HG03108 (cell line): ENCODE measurements around the gene USP24.
"Not testable (repeated sequence)": the region's sequence is repeated elsewhere in the genome, so short reads cannot be mapped to it uniquely, and the experiment has no call there.

Experiments used
- ATAC-seq: cut with Tn5 transposase; IDR thresholded peaks from one replicate; pipeline ENCODE4 v1.9.1; 2021; ENCODE audit warnings: moderate library complexity; ENCODE audit not compliant: unreplicated experiment

USP24 gene

DNA sequence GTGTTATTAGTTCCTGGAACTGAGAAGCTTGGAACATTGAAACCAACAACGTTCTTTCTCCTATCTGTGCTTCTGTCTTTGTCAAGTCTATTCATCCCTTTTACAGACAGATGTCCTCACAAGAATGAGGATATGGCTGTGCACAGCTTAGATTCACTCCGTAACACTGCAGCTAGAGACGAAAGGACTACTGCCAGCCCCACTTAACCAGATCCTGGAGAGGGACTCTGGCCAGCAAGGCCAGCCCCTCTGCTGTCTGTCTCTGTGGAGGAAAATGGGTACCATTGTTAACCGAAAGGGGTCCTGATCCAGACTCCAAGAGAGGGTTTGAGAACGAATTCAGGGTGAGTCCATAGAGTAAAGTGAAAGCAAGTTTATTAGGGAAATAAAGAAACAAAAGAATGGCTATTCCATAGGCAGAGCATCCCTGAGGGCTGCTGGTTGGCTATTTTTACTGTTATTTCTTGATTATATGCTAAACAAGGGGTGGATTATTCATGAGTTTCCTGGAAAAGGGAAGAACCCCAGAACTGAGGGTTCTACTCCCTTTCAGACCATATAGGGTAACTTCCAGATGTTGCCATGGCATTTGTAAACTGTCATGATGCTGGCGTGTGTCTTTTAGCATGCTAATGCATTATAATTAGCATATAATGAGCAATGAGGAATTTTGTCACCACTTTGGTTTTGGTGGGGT, 17.4 kb upstream of the USP24 start:
- ATAC-seq = no peak

DNA sequence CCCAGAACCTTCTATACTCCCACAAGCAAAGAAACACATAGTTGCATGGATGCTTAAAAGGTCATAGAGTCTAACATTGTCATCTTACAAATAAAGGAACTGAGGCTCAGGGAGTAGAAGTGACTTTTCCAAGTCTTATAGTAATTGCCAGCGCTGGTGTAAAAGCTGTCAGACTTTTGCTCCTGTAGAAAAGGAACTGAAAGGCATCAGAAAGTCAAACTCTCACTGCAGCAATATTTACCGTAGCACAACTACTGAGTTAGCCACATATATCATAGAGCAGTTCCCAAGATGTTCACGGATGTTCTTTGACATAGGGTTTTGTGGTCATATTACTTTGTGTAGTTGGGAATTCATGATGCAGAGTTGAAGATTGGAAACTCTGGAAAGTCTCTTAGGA, 16.6 kb upstream of the USP24 start:
- no peak for ATAC-seq

DNA sequence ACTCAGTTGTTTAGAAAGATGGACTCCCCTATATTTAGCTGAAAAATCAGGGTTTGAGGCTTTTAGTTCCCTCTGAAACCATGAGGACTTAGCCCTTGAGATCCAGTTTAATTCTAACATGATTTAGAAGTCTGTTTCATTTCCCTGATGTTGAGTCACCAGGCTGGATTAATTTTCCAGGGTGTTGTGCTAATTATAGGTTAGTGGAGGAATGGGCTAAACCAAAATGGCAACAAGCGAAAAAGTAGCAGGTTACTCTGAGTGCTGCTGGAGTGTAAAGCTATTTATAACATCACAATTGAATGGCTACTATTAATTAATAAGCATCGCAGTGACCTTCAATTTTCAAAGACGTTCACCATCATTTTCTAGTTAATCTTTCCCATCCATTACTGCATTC, 15.5 kb upstream of the USP24 start:
- ATAC-seq = no peak

DNA sequence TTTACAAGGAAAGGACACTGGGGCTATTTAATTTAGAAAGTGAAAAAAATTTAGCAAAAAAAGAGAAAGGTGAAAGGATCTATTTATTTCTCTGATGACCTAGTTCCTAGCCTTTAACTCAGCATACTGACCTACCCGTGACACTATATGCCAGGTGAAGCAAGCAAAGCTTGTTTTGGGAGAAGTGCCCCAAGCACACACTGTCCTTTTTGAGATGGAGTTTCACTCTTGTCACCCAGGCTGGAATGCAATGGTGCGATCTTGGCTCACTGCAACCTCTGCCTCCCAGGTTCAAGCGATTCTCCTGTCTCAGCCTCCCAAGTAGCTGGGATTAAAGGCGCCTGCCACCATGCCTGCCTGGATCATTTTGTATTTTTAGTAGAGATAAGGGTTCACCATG, 14.6 kb upstream of the USP24 start:
- not testable (repeated sequence) for ATAC-seq

DNA sequence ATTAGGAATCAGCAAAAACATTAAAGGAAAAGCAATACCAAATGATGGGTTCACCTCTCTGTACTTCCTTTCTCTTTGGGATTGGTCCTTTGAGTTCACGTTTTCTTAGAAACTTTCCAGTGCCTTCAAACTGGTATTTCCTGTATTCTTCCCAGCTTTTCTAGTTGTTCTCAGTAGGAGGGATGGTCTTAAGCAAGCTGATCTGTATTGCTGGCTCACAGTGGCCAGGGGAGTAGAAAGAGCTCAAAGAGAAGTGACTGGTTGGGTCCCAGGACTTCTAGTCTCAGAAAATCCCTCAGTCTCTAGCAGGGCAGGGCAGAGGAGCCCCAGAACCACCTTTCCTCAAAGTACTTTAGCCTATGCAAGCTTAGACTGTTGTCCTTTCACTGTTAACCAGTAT, 10.1 kb upstream of the USP24 start:
- ATAC-seq = no peak

DNA sequence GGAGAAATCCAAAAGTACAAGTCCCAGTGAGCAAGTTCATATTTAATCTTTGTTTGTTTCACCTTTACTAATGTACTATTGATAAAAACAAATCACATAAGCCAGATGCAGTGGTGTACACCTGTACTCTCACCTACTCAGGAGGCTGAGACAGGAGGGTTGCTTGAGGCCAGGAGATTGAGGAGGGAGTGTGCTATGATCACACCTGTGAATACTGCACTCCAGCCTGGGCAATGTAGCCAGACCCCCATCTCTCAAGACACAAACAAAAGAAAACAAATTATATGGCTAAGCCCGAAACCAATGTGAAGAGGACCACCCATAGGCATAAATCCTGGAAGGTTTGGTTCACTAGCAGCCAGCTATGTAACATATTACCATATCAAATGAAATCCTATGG, 9.6 kb upstream of the USP24 start:
- ATAC-seq = no peak

DNA sequence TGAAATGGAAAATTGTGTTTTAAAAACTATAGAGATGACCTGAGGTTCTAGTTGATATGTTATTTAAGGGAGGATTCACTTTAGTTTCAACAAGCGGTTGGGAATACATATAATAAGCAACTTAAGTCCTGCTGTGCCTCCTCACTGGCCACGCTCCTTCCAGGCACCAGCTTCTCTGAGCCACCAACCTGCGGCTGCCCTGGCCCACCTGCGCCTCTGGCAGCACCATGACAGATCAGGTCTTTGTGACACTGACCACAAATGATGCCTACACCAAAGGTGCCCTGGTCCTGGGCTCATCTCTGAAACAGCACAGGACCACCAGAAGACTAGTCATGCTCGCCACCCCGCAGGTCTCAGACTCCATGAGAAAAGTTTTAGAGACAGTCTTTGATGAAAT, 7.0 kb upstream of the USP24 start:
- ATAC-seq = no peak

DNA sequence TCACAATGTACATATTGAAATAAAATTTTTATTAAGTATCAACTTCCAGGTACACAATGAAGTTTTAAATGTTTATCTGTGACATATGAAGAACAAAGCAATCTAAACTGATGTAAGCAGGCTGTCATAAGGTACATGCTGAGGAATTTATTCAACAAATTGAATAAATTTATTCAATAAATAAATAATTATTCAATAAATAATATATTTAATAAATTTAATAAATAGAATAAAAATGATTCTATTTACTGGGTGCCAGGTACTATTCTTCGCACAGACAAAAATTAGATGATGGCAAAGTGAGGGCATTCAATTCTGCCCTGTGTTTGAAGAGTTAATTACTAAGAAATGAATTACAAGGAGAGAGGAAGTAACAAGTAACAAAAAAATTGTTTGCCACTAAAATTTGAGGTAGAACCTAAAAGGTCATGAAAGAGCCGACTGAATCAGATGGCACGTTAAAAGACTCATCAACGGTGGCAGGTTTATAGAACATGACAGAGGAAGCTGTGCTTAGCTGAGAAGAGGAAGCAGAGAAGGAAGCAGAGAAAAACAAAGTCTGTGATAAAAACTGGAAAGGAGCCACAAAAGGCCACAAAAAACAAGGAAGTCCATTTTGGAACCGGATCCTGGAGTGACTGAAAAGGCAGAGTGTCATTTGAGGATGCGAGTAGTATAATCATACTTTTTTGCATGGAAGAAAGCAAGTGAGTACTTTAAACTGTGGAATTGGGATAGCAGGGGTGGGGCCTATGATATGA, 2.2 kb upstream of the USP24 start:
- no peak for ATAC-seq

DNA sequence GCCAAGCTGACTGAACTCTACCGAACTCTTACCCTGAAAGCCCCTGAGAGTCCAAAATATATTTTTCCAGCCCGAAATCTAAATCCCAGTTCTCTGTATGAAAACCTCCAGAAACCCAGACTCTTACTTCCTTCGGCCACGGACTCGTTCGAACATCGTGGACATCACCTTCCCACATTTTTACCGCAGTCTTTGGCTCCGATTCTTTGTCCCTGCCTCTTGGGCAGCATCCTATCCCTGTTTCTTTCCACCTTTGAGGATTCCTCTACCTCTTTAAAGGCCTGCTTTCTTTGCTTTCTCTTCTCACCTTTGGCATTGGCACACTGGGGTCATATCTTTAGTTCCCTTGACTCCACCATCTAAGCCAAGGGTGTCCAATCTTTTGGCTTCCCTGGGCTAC, 932 bp upstream of the USP24 start:
- ATAC-seq = no peak

DNA sequence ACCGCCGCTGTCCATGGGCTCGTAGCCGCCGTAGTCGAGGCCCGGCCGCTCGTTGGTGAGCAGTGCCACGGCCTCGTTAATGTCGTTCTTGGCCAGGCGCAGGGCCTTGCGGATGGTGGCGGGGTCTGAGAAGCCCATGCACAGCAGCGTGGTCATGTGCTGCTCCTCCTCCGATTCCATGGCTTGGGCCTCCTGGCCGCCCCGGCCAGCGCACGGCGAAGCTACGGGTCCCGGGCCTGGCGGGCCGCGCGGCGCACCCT, 300 bp downstream of the USP24 start:
- ATAC-seq = peak; percentile 11

DNA sequence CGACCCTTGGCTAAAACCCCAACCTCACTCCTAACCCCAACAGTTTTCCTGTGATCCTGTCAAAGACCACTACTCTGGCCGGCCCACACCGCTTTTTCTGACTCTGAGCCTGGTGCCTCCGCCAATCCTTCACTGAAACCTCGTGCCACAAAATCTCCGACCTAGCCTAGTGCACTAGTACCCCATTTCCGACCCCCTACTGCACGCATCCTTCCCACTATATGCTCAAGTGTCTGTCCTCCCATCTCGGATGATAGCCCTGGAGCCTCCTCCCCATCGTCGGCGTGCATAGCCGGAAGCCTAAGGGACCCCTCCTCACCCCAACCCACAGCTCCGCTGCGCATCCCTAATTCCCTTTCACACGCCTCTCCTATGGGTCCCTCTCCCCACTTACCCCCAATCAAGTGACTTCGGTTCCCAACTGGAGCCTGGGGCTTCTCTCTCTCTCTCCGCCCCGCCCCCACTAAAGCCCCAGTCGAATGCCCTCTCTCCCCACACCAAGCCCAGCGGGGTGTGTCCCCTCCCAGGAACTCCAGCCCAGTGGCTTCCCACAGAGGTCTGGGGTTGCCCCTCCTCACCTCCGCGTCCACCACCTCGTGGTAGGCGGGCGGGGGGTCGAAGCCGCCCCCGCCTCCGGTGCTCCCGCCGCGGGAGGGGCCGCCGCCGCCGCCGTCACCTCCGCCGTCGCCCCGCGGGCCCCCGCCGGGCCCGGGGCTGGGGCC, 791 bp downstream of the USP24 start:
- ATAC-seq = peak; percentile 31

DNA sequence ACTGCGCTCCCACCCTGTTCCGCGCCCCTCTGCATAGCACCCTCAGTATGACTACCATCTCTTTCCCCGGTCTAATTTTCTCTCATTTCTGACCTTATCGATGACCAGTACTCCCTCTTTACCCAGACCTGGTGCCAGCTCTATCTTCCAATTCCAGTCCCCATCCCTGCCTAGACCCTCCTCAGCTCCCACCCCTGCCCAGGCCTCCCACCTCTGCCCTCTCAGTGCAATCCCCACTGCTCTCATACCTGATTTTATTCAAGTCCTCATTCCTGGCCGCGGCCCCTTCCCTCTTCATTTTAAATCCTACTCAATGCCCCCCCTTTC, 1.3 kb downstream of the USP24 start:
- ATAC-seq = no peak

DNA sequence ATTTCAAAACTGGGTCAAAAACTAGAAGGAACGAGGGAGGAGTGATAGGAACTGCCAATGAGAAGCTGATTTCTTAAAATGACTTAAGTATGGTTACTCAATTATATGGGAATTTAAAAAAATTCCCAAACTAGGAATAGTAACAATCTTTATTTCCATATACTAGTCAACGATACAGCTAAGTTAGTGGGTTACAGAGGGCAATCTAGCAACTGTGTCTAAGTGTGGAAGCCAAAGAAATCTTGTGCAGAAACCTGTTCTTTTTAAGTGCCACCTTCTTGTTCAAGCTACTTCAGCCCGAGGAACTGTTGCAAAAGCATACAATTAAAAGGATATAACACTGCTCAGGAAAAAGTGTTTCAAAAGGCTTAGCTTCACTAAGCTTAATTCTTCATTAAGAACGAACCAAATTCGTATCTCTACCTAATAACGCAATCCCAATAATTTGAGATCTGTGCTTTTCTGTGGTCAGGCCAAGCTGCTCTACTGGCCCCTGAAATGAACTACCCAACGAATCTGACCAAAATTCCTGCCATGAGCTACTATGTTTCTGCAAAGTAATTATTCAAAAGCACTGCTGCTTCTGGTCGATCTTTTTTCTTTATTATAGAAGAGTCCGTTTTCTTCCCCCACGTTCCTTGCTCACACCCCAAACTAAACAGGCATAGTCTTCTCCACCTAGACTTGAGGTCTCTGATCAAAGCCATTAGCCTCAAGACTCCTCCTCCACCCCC, 1.8 kb downstream of the USP24 start:
- no peak for ATAC-seq

DNA sequence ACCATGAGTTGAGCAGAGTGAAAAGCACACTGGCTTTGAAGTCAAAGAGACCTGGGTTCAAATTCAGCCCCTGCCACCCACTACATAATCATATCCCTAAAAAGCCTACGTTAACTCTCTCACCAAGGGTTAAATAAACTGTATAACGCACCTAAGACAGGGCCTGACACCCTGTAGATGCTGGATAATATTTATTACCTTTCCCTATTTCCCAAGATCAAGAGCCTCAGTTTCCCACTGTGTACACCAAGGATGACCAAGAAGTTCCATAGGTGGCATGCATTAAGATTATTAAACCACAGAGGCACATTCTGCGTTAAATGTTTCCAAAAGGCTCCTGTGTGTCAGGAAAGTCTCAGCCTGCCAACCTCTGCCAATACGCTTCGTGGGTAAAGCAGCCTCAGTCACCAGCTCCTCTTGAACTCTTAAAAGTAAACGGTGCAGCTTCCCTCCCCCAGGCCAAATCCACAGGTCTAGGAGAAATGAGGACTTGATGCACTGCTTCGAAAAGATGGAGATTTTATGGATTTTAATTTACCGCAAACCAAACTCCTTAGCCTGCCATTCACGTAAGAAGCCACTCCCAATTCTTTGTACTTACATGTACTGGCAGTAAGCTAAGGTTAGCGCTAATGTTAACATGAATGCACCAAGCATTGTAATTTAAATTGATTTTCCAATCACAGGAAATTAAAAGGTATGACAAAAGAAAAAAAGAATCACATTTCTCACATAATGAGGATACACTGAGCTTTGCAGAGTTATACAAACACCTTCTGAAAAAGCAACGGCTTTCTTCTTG, 2.6 kb downstream of the USP24 start:
- ATAC-seq = no peak

DNA sequence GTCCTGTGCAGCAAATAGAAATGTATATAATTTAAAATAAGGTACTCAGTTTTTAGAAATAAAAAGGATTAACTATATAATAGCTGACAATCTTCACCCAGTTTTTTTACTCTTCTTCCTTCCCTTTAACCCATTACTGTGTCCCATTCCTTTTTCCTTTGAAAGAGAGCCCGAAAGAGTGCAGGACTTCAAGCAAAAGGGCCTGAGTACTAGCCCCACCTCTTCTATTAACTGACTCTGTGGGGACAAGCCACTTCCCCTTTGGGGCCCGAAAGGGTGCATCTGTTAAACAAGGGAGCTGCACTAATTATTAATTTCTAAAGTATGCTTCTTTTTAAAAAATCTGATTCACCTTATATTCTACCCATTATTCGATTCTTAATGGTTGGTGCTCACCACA, 3.3 kb downstream of the USP24 start:
- peak; percentile 26 for ATAC-seq

DNA sequence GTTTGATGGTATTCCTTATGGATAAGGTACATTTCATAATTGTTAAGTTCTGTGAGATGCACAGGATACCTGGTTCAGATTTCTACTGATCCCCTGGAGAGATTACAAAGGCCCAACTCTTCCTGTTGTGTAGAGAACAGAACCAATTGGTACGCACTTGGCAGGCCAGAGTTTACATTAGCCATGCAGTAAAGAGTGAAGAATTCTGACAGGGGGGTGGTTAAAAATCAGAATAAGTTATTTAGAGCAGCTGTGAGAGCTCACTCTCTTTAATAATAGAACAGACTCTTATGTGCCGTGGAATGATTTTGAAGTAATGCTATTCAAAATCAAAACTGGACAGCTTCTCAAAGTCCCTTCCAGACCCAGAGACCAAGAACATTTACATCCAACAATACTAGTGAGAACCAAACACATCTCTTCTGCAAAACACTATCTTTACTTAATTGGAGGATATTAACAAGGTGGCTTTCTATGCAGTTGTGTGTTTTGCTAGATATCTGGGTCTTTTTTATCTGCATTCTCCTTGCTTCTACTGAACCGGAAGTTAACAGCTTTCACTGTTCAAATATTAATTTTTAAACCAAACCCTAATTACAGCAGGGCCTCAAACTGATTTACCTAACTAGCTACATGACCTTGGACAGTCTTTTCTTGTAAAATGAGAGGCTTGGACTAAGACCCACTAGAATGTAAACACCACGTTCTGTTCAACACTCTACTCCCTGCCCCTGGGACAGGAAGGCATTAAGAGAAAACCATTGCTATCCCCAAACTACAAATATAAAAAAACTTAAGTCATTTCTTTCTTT, 4.0 kb downstream of the USP24 start:
- no peak for ATAC-seq

DNA sequence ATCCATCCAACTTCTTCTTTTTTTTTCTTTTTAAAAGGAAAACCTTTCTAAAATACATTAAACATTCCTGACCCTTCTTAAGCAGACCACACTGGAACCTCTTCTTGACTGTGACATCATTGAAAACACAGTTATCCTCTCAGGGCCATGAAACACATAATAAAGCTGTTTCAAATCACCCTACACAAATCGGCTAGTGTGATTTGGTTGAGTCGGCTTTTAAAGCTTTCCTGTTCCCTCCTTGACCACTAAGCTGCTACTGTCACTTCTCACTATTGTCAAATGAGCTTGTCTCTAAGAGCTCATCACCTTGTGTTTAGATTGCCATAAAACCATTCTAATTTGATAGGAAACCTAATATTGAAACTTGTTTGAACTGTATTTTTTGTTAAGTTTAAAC, 5.9 kb downstream of the USP24 start:
- no peak for ATAC-seq

DNA sequence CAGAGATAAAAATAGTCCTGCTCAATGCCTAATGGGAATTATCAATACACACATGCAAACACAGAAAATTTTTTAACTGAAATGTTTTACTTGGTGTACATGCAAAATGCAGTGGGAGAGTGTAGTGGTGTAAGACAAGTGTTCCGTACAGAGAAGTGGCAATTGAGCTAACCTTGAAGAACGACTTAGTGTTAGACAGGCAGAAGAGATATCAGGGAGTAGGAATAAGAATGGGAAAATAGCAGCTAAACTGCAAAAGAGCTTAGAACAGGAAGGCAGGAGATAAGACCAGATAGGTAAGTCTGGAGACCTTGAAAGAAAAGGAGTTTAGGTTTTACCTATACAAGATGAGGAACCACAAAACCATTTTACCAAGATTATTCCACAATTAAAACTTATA, 9.0 kb downstream of the USP24 start:
- no peak for ATAC-seq

DNA sequence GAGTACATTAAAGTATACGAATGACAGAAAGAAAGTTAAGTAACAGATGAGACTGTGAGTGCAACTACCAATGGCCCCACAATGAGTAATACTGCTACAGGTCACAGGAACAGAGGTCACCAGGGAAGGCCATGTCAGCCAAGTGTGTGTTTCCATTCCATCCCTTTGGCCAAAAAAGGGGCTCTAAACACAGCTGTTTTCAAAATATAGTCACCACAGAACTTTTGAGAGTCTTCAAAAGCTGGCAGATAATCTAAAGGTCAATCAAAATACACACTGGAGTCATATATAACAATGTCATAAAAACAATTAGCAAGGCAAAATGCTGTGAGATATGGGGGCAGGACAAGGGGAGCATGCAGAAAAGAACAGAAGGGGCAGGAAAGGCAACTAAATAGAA, 10.2 kb downstream of the USP24 start:
- ATAC-seq = peak; percentile 85

DNA sequence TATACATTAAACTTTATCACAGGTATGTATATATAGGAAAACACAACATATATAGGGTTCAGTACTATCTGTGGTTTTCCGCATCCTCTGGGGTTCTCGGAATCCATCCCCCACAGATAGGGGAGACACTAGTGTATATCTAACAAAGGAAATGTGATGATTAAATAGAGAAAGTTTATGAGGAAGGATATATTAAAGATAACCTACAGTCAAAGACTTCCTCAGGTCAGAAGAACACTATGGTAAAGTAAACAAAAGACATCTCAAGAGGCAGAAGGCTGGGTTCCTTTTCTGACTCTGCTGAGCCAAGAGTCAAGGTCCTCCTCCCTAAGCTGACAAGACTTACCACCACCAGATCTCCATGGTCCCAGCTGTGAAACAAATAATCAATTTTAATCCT, 12.1 kb downstream of the USP24 start:
- ATAC-seq = no peak
